Natural killer cell treated with Interleukin-12 subunit alpha and Interleukin-12 subunit beta and Interleukin-15 and Interleukin-18, amount 100 ng/mL, for 72 hours (primary cell): ENCODE data around the gene ZNF385C. TPM values are rescaled to one million over a fixed set of nuclear protein-coding genes. Genes with fewer than 3 reads are reported as not detected.

Experiments used
- ATAC-seq, 2 donors: fragments of 150-1000 bp; cut with Tn5 transposase in 1 of 2; sonication (Bioruptor Pico), chemical (Tn5 transposase) in 1 of 2; 2 replicates each; pipeline ENCODE4 v1.10.0; 2021
- DNase-seq: peaks from one replicate; pipeline ENCODE4 v3.0.0; 2022; ENCODE audit warnings: low spot score
- H3K27ac Mint-ChIP-seq, 2 donors: 1 replicate in 1 of 2; 2 replicates in 1 of 2; pipeline ENCODE4 v1.8.0; 2022; ENCODE audit warnings: mixed read lengths in 2 of 2, mild to moderate bottlenecking in 1 of 2, moderate library complexity in 1 of 2
- H3K27me3 Mint-ChIP-seq, 2 donors: 1 replicate in 1 of 2; 2 replicates in 1 of 2; pipeline ENCODE4 v1.8.0; 2022; ENCODE audit warnings: mixed read lengths in 2 of 2
- H3K36me3 Mint-ChIP-seq: one replicate; pipeline ENCODE4 v1.8.0; 2022; ENCODE audit warnings: mixed read lengths
- H3K4me1 Mint-ChIP-seq, 2 donors: 1 replicate in 1 of 2; 2 replicates in 1 of 2; pipeline ENCODE4 v1.8.0; 2022; ENCODE audit warnings: low read depth in 2 of 2, mixed read lengths in 2 of 2, mild to moderate bottlenecking in 1 of 2
- H3K4me3 Mint-ChIP-seq: one replicate; pipeline ENCODE4 v1.8.0; 2022; ENCODE audit warnings: mixed read lengths
- H3K9me3 Mint-ChIP-seq: 2 replicates; pipeline ENCODE4 v1.8.0; 2022; ENCODE audit warnings: mixed read lengths
- total RNA-seq, 2 donors: library from RNA; stranded (reverse); gene quantifications; one replicate each; pipeline ENCODE4 v1.2.3, GENCODE V29; 2022

The ZNF385C gene
- total RNA-seq, 2 donors from 2014 or later = not detected

GRCh38 chr17:42088736-42089135 lies 9.5 kb downstream of the ZNF385C start:
- no peaks in the 10 kb centered on the region for H3K36me3 Mint-ChIP-seq
- H3K27me3 Mint-ChIP-seq = peaks cover 0 to 5% of the 10 kb centered on the region in 2 donors
- no peak overlapping the region for H3K27ac Mint-ChIP-seq
- ATAC-seq = no peak
- no peak for DNase-seq
- no peak overlapping the region for H3K4me3 Mint-ChIP-seq
- no peaks in the 10 kb centered on the region for H3K4me1 Mint-ChIP-seq
- no peaks in the 10 kb centered on the region for H3K9me3 Mint-ChIP-seq

GRCh38 chr17:42087736-42088705 lies 10.3 kb downstream of the ZNF385C start:
- Mint-ChIP-seq H3K27ac (no peak overlapping the region), H3K4me1 (no peaks in the 10 kb centered on the region), H3K4me3 (no peak overlapping the region), H3K36me3 (no peaks in the 10 kb centered on the region), H3K27me3 (peaks cover 0 to 5% of the 10 kb centered on the region in 2 donors), H3K9me3 (no peaks in the 10 kb centered on the region)
- no peak for DNase-seq
- ATAC-seq = no peak

- H3K36me3 Mint-ChIP-seq = no peaks in the 10 kb centered on the region
- no peaks in the 10 kb centered on the region for H3K9me3 Mint-ChIP-seq
- H3K27ac Mint-ChIP-seq = no peak overlapping the region
- DNase-seq = no peak
- H3K4me1 Mint-ChIP-seq = no peaks in the 10 kb centered on the region
- H3K27me3 Mint-ChIP-seq = peaks cover 0 to 5% of the 10 kb centered on the region in 2 donors
- ATAC-seq = no peak
- H3K4me3 Mint-ChIP-seq = no peak overlapping the region
Observed at GRCh38 chr17:42087042-42087701, 11.1 kb downstream of the ZNF385C start.

- no peaks in the 10 kb centered on the region for H3K4me1 Mint-ChIP-seq
- H3K27me3 Mint-ChIP-seq = no peaks in the 10 kb centered on the region
- no peaks in the 10 kb centered on the region for H3K9me3 Mint-ChIP-seq
- no peak for DNase-seq
- no peak for ATAC-seq
- no peak overlapping the region for H3K27ac Mint-ChIP-seq
- no peaks in the 10 kb centered on the region for H3K36me3 Mint-ChIP-seq
- no peak overlapping the region for H3K4me3 Mint-ChIP-seq
Observed at GRCh38 chr17:42081516-42082129, 16.6 kb downstream of the ZNF385C start.

- Mint-ChIP-seq H3K9me3 (no peaks in the 10 kb centered on the region), H3K27me3 (no peaks in the 10 kb centered on the region), H3K27ac (no peak overlapping the region), H3K4me3 (no peak overlapping the region), H3K36me3 (no peaks in the 10 kb centered on the region), H3K4me1 (no peaks in the 10 kb centered on the region)
- ATAC-seq (no peak), DNase-seq (no peak)
Observed at GRCh38 chr17:42079541-42079940, 18.7 kb downstream of the ZNF385C start.

- Mint-ChIP-seq H3K4me3 (no peak overlapping the region), H3K27ac (no peak overlapping the region), H3K4me1 (no peaks in the 10 kb centered on the region), H3K36me3 (no peaks in the 10 kb centered on the region), H3K9me3 (no peaks in the 10 kb centered on the region), H3K27me3 (peaks cover 3 to 8% of the 10 kb centered on the region in 2 donors)
- DNase-seq = no peak
- ATAC-seq = no peak
Observed at GRCh38 chr17:42078396-42079043, 19.8 kb downstream of the ZNF385C start.

- H3K27me3 Mint-ChIP-seq = peaks cover 5 to 12% of the 10 kb centered on the region in 2 donors
- no peaks in the 10 kb centered on the region for H3K4me1 Mint-ChIP-seq
- no peak overlapping the region for H3K27ac Mint-ChIP-seq
- DNase-seq (no peak), ATAC-seq (no peak)
- H3K36me3 Mint-ChIP-seq = no peaks in the 10 kb centered on the region
- H3K9me3 Mint-ChIP-seq = no peaks in the 10 kb centered on the region
- no peak overlapping the region for H3K4me3 Mint-ChIP-seq
Observed at GRCh38 chr17:42077755-42078154, 20.5 kb downstream of the ZNF385C start.

- H3K9me3 Mint-ChIP-seq = no peaks in the 10 kb centered on the region
Observed at GRCh38 chr17:42076797-42077559, 21.3 kb downstream of the ZNF385C start.

GRCh38 chr17:42075789-42076188 lies 22.5 kb downstream of the ZNF385C start:
- DNase-seq (no peak), ATAC-seq (no peak)
- no peaks in the 10 kb centered on the region for H3K36me3 Mint-ChIP-seq
- peaks cover 8 to 12% of the 10 kb centered on the region in 2 donors for H3K27me3 Mint-ChIP-seq
- H3K27ac Mint-ChIP-seq = no peak overlapping the region
- no peak overlapping the region for H3K4me3 Mint-ChIP-seq
- H3K4me1 Mint-ChIP-seq = no peaks in the 10 kb centered on the region
- no peaks in the 10 kb centered on the region for H3K9me3 Mint-ChIP-seq

More at GRCh38 chr17:42076797-42077559, 21.3 kb downstream of the ZNF385C start:
- Mint-ChIP-seq H3K27me3 (peaks cover 5 to 12% of the 10 kb centered on the region in 2 donors), H3K4me1 (no peaks in the 10 kb centered on the region), H3K4me3 (no peak overlapping the region), H3K27ac (no peak overlapping the region), H3K36me3 (no peaks in the 10 kb centered on the region)
- DNase-seq (no peak), ATAC-seq (no peak)

GRCh38 chr17:42072323-42073187 lies 25.7 kb downstream of the ZNF385C start:
- ATAC-seq (peak; percentile 12 to 39), DNase-seq (no peak)
- peaks cover 8 to 12% of the 10 kb centered on the region in 2 donors for H3K27me3 Mint-ChIP-seq
- peak overlapping the region; percentile 17 for H3K4me3 Mint-ChIP-seq
- H3K36me3 Mint-ChIP-seq = no peaks in the 10 kb centered on the region
- no peaks in the 10 kb centered on the region for H3K9me3 Mint-ChIP-seq
- H3K4me1 Mint-ChIP-seq = no peaks in the 10 kb centered on the region
- no peak overlapping the region for H3K27ac Mint-ChIP-seq

- ATAC-seq (no peak), DNase-seq (no peak)
- no peaks in the 10 kb centered on the region for H3K36me3 Mint-ChIP-seq
- no peaks in the 10 kb centered on the region for H3K9me3 Mint-ChIP-seq
- peaks cover 8 to 12% of the 10 kb centered on the region in 2 donors for H3K27me3 Mint-ChIP-seq
- no peak overlapping the region for H3K27ac Mint-ChIP-seq
- peak overlapping the region; percentile 17 for H3K4me3 Mint-ChIP-seq
- H3K4me1 Mint-ChIP-seq = no peaks in the 10 kb centered on the region
Observed at GRCh38 chr17:42071810-42072209, 26.5 kb downstream of the ZNF385C start.

- no peak overlapping the region for H3K27ac Mint-ChIP-seq
- H3K9me3 Mint-ChIP-seq = no peaks in the 10 kb centered on the region
- H3K27me3 Mint-ChIP-seq = peaks cover 7 to 9% of the 10 kb centered on the region in 2 donors
- DNase-seq (no peak), ATAC-seq (no peak)
- no peaks in the 10 kb centered on the region for H3K36me3 Mint-ChIP-seq
- H3K4me1 Mint-ChIP-seq = peaks cover 3 to 4% of the 10 kb centered on the region in 2 donors
- no peak overlapping the region for H3K4me3 Mint-ChIP-seq
Observed at GRCh38 chr17:42068979-42069378, 29.3 kb downstream of the ZNF385C start.
